Fibroblast of mammary gland (primary cell): ENCODE results near the gene BPHL.
A peak's percentile ranks its signal among the peaks of the same experiment; 100 is the strongest.
"Not testable (repeated sequence)": the region's sequence is repeated elsewhere in the genome, so short reads cannot be mapped to it uniquely, and the experiment has no call there.

ENCODE experiments used
- DNase-seq: peaks from one replicate; pipeline ENCODE4 v3.0.0-alpha.2; 2010; ENCODE audit warnings: low read depth
- H3K4me3 ChIP-seq: 2 replicates; pipeline ENCODE4 v1.5.1; 2011; ENCODE audit warnings: low read depth, mild to moderate bottlenecking, low read length, moderate library complexity; ENCODE audit not compliant: control insufficient read depth
- TF ChIP-seq, protein P1 (sequence below): conservative IDR thresholded peaks from 2 replicates; pipeline ENCODE4 v1.5.1; 2011; ENCODE audit warnings: low read depth, low read length, inconsistent platforms; ENCODE audit not compliant: control insufficient read depth, insufficient read depth

Gene BPHL

GRCh38 chr6:3118353-3119039 is at the start of gene BPHL:
Gene BPHL (plus strand): TSS chr6:3118711. CDS start chr6:3118741, 30 bp downstream.
- H3K4me3 ChIP-seq: peak within 1 kb of the TSS; percentile 77
- TF ChIP-seq, protein P1, sequence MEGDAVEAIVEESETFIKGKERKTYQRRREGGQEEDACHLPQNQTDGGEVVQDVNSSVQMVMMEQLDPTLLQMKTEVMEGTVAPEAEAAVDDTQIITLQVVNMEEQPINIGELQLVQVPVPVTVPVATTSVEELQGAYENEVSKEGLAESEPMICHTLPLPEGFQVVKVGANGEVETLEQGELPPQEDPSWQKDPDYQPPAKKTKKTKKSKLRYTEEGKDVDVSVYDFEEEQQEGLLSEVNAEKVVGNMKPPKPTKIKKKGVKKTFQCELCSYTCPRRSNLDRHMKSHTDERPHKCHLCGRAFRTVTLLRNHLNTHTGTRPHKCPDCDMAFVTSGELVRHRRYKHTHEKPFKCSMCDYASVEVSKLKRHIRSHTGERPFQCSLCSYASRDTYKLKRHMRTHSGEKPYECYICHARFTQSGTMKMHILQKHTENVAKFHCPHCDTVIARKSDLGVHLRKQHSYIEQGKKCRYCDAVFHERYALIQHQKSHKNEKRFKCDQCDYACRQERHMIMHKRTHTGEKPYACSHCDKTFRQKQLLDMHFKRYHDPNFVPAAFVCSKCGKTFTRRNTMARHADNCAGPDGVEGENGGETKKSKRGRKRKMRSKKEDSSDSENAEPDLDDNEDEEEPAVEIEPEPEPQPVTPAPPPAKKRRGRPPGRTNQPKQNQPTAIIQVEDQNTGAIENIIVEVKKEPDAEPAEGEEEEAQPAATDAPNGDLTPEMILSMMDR: no peak
- DNase-seq: peak; percentile 90

DNA sequence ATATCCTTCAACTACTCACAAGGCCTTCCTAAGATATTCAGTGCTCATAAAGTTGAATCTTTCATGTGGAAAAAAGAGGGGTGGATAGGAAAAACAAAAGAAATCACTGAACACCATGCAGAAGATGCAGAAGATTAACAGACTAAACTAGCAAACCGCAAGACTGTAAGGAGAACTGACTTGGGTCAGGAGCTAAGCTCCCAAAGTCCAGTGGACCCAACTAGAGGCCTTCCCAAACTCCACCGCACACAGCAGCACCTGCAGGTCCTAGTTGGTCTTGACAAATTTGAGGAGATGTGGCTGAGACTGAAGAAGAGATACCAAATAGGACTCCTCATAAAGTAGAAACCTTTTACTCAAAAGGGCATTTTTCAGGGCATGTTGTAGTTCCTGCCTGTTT is 46.9 kb upstream of the BPHL start:
- DNase-seq: no peak
- TF ChIP-seq, protein P1: no peak
- no peak overlapping the region for H3K4me3 ChIP-seq

- H3K4me3 ChIP-seq: no peak overlapping the region
- TF ChIP-seq, protein P1: no peak
- no peak for DNase-seq
These were observed 45.7 kb upstream of the BPHL start for GRCh38 chr6:3072798-3073197.

DNA sequence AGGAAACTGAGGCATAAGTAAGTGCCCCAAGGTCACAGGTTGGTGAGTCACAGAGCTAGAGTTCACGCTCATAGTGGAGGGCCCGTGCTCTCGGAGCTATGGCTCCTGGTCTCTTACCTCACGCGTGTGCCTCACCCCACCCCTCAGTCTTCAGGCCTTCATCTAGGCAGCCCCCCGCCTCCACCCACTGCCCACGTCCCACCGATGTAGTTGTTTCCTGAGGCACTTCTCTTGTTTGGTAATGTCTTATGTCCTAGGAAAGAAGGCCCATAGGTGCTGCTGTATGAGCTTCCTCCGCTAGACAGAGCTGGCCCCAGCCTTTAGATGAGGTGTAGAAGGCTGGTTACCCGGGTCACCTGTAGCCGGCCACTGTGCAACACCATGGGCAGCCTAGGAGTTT is 45.1 kb upstream of the BPHL start:
- no peak for DNase-seq
- H3K4me3 ChIP-seq: no peak overlapping the region
- TF ChIP-seq, protein P1: no peak

DNA sequence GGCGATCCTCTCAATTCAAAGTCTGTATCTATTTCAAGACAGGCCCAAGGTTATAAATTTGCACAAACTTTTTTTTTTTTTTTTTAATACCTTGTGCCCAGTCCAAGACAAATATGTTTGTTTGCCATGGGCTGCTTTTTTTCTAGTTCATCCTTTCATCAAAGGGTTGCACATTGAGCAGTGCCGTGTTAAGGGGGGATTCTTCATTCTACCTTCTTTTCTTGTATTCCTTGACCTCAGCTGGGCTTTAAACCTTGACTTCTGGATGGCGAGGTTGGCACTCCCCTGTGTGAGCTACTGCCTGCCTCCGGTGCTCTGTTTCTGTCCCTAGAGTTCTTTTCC is 42.8 kb upstream of the BPHL start:
- no peak overlapping the region for H3K4me3 ChIP-seq
- DNase-seq: no peak
- TF ChIP-seq, protein P1: no peak

- TF ChIP-seq, protein P1: no peak
- DNase-seq: no peak
- H3K4me3 ChIP-seq: no peak overlapping the region
These were observed 42.2 kb upstream of the BPHL start for GRCh38 chr6:3076320-3076719.

DNA sequence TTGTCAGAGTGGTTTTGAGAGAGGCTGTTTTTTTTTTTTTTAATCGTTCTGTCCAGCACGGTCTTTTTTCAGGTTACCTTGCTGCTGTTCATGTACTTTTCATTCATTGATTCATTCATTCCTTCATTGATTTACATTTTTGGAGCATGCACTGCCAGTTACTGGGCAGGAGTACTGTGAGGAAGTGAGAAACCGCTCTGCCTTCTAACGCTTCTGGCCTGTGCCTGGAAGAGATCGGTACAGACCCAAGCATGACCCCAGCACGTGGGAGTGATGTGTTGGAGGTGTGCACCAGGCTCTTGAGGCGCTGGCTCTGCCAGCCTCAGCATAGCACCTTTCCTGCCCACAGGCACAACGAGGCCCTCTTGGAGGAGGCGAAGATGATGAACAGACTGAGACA is 41.1 kb upstream of the BPHL start:
- TF ChIP-seq, protein P1: no peak
- H3K4me3 ChIP-seq: no peak overlapping the region
- DNase-seq: no peak

DNA sequence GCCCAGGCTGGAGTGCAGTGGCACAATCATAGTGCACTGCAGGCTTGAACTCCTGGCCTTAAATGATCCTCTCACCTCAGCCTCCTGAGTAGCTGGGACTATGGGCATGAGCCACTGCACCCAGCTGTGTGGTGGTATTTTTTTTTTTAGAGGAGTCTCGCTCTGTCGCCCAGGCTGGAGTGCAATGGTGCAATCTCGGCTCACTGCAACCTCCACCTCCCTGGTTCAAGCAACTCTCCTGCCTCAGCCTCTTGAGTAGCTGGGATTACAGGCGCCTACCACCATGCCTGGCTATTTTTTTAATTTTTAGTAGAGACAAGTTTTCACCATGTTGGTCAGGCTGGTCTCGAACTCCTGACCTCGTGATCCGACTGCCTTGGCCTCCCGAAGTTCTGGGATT is 39.6 kb upstream of the BPHL start:
- not testable (repeated sequence) for H3K4me3 ChIP-seq, DNase-seq
